GM18858 (cell line): ENCODE data around the gene TPSAB1.
"Not testable (repeated sequence)": the region's sequence is repeated elsewhere in the genome, so short reads cannot be mapped to it uniquely, and the experiment has no call there.

Experiments used
- ATAC-seq: cut with Tn5 transposase; IDR thresholded peaks from one replicate; pipeline ENCODE4 v1.9.1; 2021; ENCODE audit not compliant: unreplicated experiment

The TPSAB1 gene

DNA sequence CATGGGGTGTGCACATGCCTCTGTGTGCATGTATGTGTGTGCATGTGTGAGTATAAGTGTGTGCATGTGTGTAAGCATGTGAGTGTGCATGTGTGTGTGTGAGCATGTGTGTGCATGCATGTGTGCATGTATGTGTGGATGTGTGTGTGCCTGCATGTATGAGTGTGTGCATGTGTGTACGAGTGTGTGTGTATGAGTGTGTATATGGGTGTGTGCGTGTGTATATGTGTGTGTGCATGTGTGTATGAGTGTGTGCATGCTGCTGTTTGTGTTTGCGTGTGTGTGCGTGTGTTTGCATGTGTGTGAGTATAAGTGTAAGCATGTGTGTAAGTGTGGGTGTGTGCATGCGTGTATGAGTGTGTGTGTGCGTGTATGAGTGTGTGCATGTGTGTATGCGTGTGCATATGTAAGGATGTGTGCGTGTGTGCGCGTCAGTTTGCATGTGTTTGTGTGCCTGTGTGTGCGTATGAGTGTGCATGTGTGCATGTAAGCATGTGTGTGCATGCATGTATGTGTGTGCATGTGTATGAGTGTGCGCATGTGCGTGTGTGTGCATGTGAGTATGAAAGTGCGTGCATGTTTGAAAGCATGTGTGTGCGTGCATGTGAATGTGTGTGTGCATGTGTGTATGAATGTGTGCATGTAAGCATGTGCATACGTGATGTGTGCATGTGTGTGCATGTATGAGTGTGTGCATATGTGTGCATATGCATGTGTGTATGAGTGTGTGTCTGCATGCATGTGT lies 24.0 kb downstream of the TPSAB1 start:
- no peak for ATAC-seq

DNA sequence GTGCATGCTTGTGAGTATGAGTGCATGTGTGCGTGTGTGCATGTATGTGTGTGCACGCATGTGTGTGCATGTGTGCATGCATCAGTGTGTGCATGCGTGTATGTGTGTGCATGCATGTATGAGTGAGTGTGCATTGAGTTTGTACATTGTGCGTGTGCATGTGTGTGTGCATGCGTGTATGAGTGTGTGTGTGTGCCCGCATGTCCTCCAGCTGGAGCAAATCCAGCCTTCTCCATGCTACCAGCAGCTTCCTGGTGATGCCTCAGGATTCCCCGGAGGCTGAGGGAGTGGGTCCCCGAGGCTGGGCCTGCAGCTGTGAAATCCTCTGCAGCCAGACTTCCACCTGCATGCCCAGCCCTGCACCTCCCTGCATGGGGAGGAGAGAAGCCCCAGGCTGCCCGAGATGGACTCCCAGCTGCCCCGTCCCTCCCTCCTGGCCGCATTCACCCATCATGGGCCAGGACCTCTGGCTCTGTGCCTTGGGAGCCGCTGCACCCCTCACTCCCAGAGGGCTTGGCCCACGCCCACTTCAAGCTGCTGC lies 24.7 kb downstream of the TPSAB1 start:
- ATAC-seq: no peak

DNA sequence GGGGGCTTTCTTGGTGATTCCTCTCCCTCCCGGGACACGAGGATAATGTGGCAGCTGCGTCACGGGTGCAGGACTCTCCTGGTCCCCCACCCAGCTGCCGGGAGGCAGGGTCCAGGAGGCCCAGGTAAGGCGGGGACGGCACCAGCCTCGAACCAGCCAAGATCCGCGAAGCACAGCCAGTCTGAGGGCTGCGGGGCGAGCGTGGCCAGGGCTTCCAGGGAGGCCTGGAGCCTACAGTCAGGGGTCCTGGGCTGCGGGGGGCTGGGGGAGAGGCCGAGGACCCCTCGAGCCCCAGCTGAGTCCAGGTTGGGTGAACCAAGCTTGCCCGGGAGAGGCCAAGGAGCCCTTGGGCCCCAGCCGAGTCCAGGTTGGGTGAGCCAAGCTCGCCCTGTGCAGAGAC lies 25.3 kb downstream of the TPSAB1 start:
- ATAC-seq: no peak

DNA sequence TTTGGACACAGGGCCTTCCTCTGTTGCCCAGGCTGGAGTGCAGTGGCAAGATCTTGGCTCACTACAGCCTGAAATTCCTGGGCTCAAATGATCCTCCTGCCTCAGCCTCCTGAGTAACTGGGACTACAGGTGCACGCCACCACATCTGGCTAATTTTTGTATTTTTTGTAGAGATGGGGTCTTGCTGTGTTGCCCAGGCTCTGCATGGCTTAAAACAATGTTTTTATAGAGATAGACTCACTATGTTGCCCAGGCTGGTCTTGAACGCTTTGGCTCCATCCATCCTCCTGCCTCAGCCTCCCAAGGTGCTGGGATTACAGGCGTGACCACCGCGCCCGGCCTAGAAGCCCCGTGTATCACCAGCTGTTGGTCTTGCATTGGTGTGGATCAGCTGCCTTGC lies 28.9 kb downstream of the TPSAB1 start:
- ATAC-seq: not testable (repeated sequence)

DNA sequence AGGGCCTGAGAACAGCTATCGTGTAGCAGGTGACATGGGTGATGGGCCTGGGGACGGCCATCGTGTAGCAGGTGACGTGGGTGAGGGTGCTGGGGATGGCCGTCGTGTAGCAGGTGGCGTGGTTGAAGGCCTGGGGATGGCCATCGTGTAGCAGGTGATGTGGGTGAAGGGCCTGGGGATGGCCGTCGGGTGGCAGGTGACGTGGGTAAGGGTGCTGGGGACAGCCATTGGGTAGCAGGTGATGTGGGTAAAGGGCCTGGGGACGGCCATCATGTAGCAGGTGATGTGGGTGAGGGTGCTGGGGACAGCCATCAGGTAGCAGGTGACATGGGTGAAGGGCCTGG lies 30.8 kb downstream of the TPSAB1 start:
- ATAC-seq: no peak

DNA sequence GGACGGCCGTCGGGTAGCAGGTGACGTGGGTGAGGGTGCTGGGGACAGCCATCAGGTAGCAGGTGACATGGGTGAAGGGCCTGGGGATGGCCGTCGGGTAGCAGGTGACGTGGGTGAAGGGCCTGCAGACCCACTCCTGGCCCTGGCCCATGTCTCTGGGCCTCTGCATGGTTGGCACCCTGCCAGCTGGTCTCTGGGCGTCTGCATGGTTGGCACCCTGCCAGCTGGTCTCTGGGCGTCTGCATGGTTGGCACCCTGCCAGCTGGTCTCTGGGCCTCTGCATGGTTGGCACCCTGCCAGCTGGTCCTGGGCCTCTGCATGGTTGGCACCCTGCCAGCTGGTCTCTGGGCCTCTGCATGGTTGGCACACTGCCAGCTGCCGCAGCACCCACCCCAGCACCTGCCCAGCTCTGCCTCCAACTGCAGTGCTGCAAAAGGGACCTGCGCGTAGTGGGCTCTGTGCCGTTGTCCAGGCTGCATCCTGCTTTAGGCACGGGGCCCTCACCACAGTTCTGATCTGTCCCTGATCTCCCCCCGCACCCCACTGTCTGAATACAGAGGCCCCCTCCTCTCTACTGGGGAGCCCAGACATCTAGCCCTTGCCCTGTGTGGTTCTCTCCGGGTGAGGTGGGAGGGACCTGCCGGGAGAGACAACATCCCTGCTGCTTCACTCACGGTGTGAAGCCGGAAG lies 31.4 kb downstream of the TPSAB1 start:
- not testable (repeated sequence) for ATAC-seq

DNA sequence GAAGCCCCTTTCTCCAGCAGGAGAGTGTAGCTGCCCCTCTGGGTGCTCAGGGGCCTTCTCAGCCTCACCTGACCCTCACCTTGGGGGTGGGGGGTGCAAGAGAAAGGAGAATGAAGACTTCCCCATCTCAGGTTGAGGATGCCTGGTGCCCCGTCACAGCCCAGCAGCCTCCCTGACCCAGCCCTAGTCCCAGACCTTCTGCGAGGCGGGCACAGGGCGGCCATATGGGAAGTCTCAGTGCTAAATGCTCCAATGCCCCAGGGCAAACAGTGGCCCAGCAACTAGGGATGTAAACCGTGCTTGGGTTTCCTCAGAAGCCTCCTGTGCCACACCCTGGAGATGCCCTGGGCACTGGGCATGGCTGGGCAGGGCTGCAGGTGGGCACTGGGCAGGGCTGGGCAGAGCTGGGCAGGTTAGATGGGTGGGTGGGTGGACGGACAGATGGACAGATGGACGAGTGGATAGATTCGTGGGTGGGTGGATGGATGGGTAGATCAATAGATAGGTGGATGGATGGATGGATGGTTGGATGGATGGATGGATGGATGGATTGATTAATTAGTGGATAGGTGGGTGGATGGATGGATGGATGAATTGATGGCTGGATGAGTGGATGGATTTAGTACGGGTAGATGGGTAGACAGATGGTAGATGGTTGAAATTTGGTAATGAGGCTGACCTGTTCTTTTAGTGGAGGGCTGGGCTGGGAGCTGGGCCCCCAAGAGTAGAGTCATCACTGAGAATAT lies 32.1 kb downstream of the TPSAB1 start:
- ATAC-seq: no peak

DNA sequence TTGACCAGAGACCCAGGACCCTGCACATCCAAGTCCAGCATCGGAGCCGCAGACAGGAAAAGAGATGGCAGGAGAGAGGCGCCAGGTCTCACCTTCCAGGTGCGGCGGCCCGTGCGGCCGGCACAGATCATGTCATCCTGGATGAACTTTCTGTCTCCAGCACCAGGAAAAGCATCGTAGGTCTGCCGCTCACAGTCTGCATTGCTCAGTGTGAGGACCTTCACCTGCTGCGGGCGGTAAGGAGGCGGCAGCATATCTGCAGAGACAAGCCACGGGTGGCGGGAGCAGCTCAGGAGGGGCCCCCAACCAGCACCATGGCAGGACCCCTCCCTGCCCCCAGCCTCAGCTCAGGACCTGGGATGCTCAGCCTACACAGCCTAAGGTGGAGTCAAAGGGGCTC lies 33.3 kb downstream of the TPSAB1 start:
- ATAC-seq: no peak

DNA sequence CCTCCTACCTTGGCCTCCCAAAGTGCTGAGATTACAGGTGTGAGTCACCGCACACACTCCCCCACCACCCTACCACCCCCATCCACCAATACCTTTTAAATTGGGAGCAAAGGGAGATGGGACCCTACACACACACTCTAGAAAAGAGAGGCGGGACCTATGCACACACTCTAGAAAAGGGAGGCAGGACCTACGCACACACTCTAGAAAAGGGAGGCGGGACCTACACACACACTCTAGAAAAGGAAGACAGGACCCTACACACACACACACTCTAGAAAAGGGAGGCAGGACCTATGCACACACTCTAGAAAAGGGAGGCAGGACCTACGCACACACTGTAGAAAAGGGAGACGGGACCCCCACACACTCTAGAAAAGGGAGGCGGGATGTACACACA lies 34.3 kb downstream of the TPSAB1 start:
- ATAC-seq: no peak

DNA sequence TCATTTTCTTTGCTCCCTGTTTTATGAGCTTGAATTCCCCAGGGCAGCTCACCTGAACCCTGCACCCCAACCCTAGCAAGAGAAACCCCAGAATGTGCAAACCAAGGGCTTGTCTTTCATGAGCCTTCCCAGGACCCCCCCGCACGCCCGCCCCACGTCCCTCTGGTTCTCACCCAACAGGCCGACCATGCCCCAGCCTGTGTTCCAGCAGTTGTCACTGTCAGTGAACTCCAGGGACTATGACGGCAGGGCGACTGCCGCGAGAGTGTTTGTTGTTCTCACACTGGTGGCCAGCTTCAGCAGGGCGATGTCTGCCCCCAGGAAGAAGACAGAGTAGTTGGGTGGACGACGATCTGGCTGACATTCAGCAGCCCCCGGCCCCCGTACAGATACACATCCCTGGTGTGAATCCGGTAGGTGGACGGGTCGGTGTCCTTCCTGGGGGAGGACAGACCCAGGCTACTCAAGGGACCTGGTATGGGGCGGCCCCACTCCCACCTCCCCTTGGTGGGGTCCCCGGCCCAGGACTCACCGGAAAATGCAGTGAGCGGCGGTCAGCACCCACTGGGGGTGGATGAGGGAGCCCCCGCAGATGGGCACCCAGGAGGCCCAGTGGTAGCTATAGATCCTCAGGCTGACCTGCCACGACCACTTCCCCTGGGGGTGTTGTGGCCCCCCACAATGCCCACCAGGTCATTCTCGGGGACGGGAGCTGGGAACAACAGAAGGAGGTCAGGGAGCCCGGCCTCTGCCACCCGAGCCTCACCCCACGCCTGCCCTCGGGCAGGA lies 35.5 kb downstream of the TPSAB1 start:
- ATAC-seq: no peak

DNA sequence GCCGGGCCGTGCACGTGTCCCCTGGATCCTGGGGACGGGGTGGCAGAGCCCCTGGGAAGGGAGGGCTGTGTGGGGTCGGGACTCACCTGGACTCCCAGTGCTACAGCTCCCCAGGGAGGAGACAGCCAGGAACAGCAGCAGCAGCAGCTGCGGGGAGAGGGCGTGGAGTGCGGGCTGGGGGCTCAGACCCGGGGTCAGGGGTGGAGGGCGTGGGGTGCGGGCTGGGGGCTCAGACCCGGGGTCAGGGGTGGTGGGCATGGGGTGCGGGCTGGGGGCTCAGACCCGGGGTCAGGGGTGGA lies 36.0 kb downstream of the TPSAB1 start:
- no peak for ATAC-seq

DNA sequence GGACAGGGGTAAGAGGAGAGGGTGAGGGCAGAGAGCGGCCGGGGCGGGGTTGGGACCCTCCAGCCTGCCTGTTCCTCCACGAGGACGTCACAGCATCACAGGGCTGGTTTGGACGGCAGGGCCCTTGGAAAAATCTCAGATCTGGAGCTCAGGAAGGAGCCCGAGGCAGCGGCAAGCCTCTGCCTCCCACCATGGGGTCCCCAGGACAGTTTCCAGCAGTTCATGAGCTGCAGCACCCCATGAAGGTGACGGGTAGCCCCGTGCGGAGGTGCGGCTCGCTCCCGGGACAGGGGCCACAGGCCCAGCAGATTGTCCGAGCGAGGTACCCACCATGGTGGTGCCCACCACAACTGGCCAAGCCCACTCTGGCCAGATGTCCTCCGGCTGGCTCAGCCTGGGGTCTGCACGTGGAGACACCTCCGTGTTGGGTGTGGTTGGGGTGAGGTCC lies 36.7 kb downstream of the TPSAB1 start:
- no peak for ATAC-seq

DNA sequence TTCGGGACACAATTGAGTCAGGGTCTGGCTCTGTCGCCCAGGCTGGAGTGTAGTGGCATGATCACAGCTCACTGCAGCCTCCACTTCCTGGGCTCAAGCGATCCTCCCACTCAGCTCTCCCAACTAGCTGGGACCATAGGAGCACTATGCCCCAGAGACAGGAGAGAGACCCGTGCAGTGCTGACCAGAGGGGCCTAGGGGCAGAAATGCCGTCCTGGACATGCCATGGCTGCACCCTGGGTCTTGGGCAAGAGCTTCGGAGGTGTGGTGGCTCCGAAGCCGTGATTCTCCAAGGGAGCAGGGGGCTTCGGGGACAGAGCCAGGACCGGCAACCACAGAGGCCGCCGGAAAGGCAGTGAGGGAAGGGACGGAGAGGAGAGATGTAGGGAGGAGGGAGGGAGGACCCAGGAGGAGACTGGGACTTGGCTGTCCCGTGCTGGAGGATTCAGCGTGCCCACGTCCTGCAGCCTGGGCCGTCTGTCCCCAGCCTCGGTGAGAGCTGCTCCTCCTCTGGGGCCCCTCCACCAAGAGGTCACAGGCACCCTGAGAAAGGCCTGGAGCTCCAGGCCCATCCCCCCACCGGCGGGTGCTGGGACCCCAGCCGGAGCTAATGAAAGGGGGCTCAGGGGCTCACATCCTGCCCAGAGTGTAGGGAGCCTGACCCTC lies 37.2 kb downstream of the TPSAB1 start:
- no peak for ATAC-seq

DNA sequence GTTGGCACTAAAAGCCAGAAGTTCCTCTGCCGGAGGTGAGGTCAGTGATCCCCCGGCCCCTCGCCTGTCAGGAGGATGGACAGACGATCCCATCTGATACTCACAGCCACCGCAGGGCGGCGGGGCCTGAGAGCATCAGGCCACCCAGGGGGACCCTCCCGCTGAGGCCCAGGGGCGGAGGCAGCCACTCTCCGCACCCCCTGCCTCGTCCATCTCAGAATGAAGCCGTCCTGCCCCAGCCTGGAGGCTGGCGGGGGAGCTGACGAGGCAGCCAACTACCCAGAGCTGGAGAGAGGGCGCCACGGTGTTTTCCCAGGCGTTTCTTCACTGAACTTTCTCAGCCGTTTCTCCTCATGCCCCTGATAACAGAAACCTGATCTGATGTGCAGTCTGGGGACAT lies 38.0 kb downstream of the TPSAB1 start:
- no peak for ATAC-seq

DNA sequence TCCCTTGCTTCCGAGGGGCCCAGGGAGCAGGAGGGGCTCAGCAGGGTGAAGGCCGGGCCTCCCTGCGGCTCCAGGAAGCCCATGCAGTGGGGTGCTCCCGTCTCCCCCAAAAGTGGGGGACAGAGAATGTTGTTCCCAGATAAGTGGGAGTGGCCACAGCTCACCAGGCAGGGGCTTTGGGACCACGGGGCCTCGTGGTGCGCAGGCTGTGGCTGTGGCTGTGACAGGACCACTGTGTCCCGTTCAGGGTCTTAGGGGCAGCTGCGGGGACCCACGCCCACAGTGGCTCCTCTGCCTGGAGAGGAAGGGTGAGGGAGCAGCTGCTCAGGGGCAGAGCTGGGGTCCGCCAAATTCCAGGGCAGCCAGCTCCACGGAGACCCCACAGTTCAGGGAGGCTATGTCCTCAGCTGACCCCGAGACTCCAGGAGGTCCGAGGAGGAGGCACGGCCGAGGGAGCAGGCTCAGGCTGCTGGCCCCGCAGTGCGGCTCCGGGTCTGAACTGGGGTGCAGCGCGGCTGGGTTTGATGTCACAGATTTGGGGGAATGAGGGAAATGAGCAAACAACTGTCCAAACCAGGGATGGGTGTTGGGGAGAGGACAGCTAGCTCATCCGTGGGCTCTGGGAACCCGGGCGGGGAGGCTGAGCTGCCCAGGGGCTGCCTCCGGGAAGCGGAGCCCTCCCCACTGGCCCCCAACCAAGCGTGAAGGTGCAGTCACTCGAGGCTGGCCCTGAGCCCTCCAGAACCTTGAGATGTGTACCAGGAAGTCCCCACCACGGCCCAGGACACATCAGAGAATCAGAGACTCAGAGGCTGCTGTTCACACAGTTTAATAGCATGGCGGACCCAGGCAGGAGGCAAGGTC lies 38.8 kb downstream of the TPSAB1 start:
- ATAC-seq: no peak

DNA sequence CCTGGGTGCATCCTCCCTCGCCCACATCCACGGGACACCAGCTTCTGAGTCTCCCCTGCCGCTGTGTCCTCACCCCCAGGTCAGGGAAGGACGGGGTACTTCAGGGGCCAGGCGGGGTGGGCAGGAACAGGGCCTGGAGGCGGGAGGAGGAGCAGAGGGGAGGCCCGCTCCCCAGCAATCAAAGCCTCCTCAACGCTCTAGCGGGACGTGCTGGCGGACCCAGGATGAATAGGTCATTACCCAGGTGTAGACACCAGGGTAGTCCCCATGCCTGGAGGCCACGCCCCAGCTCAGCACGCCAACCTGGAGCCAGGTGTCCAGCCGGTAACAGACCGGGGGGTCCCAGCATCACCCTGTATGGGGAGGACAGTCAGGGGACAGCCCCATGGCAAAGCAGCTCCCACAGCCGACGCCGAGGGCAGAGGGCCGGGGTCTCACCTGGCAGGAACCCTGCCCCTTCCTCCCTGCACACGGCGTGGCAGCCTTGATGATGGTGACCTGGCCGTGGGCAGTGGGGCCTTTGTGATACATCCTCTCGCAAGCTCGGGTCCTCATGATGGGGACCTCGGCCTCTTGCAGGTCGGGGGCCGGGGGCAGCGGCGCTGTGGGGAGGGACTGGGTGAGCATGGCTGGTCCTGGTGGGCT lies 39.6 kb downstream of the TPSAB1 start:
- ATAC-seq: no peak

DNA sequence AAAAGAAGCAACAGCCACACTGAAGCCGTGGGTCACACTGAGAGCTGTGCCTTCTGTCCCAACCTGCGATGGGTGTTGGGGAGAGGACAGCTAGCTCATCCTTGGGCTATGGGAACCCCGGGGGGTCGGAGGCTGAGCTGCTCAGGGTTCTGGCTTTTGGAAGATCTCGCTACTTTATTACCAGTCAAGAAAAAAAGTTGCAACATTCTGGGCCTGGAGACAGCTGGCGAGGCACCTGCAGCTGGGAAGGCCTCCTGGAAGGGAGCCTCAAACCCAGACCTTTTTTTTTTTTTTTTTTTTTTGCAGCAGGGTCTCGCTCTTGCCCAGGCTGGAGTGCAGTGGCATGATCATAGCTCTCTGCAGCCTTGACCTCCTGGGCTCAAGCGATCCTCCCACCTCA lies 40.3 kb downstream of the TPSAB1 start:
- ATAC-seq: no peak

DNA sequence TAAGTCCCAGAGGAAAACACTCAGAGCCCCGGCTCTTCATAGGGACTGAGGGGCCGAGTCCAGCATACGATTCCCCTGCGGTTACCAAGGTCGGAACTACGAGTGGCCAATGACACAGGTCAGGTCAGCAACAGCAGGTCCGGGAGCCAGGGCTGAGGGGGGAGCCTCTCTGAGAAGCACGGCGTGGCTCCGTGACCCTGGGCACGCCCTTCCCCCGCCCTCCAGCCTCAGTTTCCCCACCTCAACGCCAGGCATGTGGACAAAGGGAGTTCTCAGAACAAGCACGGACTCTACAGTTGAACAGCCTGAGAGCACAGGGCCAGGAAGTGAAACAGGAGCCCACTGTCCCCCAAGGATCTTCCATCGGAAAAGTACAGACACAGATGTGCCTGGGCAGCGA lies 41.0 kb downstream of the TPSAB1 start:
- ATAC-seq: no peak

DNA sequence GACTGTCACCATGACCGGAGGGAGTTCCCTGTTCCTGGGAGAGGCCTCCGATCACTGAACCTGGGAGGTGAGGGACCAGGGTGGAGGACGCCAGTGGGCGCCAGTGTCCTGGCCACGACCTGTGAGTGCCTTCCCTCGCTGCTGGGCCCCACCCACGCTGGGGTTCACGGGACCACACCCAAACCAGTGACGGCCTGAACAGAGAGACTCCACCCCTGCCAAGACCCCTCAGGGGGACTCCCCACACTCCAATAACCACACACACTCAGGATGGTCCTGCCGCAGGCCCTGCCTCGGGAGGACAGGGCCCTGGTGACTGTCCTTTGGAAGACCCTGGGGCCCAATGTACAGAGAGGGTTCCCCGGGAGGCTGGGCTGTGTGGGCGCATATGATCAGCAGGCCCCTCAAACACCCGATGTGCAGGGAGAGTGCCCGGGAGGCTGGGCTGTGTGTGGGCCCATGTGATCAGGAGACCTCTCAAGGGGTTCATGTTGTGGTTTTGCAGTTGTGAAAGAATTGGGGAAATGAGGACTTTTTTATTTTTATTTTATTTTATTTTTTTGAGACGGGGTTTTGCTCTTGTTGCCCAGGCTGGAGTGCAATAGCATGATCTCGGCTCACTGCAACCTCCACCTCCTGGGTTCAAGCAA lies 41.9 kb downstream of the TPSAB1 start:
- ATAC-seq: no peak
